K562 (cell line): ENCODE results near the gene PPIF. TPM values are rescaled to one million over a fixed set of nuclear protein-coding genes. Genes with fewer than 3 reads are reported as not detected.
A peak's percentile ranks its signal among the peaks of the same experiment; 100 is the strongest.

Experiments used
- ARID1B ChIP-seq: fragments of 450-650 bp; IDR thresholded peaks from 2 replicates; pipeline ENCODE4 v1.6.1; 2016; ENCODE audit warnings: antibody characterized with exemption, mild to moderate bottlenecking, inconsistent platforms
- ATF4 ChIP-seq: fragments of 450-650 bp; formaldehyde crosslinking; IDR thresholded peaks from 2 replicates; pipeline ENCODE4 v1.4.0; 2022; ENCODE audit warnings: mild to moderate bottlenecking, moderate library complexity
- BCOR ChIP-seq: fragments of 450-650 bp; IDR thresholded peaks from 2 replicates; pipeline ENCODE4 v1.6.1; 2016
- CBFA2T2 ChIP-seq: fragments of 450-650 bp; conservative IDR thresholded peaks from 2 replicates; pipeline ENCODE4 v1.6.1; 2017; ENCODE audit warnings: mild to moderate bottlenecking
- CBFA2T3 ChIP-seq: fragments of 450-650 bp; IDR thresholded peaks from 2 replicates; pipeline ENCODE4 v1.6.1; 2017
- CC2D1A ChIP-seq: fragments of 450-650 bp; IDR thresholded peaks from 2 replicates; pipeline ENCODE4 v1.6.1; 2017; ENCODE audit warnings: mild to moderate bottlenecking
- GATA2 ChIP-seq: sonication (generic); formaldehyde crosslinking; IDR thresholded peaks from 2 replicates; pipeline ENCODE4 v1.4.0; 2020; ENCODE audit warnings: mild to moderate bottlenecking, missing genetic modification reagents
- HOXB6 ChIP-seq: fragments of 250-450 bp; sonication (Bioruptor Pico); IDR thresholded peaks from 2 replicates; pipeline ENCODE4 v1.5.1; 2022; ENCODE audit warnings: mild to moderate bottlenecking, borderline replicate concordance
- KDM1A ChIP-seq, 2 experiments: fragments of 450-650 bp; IDR thresholded peaks; 2 replicates each; pipeline ENCODE4 v1.6.1; 2016; ENCODE audit warnings: mild to moderate bottlenecking in 2 of 2
- MEIS2 ChIP-seq: fragments of 450-650 bp; IDR thresholded peaks from 2 replicates; pipeline ENCODE4 v1.6.1; 2014; ENCODE audit warnings: mild to moderate bottlenecking; ENCODE audit not compliant: partially characterized antibody
- NCOR1 ChIP-seq: fragments of 450-650 bp; IDR thresholded peaks from 2 replicates; pipeline ENCODE4 v1.6.1; 2016; ENCODE audit warnings: mild to moderate bottlenecking, moderate library complexity
- POLR2A ChIP-seq: fragments of 450-650 bp; conservative IDR thresholded peaks from 2 replicates; pipeline ENCODE4 v1.6.1; 2016
- POLR3G ChIP-seq: IDR thresholded peaks from 2 replicates; pipeline ENCODE4 v1.6.1; 2011; ENCODE audit not compliant: insufficient read length, insufficient replicate concordance; ENCODE audit errors: extremely low read depth
- RREB1 ChIP-seq: fragments of 250-450 bp; sonication (Bioruptor Pico); IDR thresholded peaks from 2 replicates; pipeline ENCODE4 v1.4.0; 2020
- SMARCA5 ChIP-seq: fragments of 450-650 bp; IDR thresholded peaks from 2 replicates; pipeline ENCODE4 v1.6.1; 2016
- SREBF1 ChIP-seq: fragments of 150-350 bp; IDR thresholded peaks from 2 replicates; pipeline ENCODE4 v1.6.1; 2014; ENCODE audit warnings: antibody characterized with exemption, low read depth, low read length, borderline replicate concordance
- SRSF7 ChIP-seq: fragments of 200-400 bp; formaldehyde crosslinking; optimal IDR thresholded peaks from 2 replicates; pipeline ENCODE3; 2017; ENCODE audit warnings: mild to moderate bottlenecking, low read depth, low read length
- ZFP36 ChIP-seq: fragments of 150-350 bp; IDR thresholded peaks from 2 replicates; pipeline ENCODE4 v1.6.1; 2018; ENCODE audit warnings: low read length, low read depth; ENCODE audit not compliant: partially characterized antibody
- ZNF121 ChIP-seq: sonication (generic); formaldehyde crosslinking; conservative IDR thresholded peaks from 2 replicates; pipeline ENCODE4 v1.8.0; 2022; ENCODE audit warnings: missing genetic modification reagents
- ZNF174 ChIP-seq: fragments of 250-450 bp; sonication (Bioruptor Pico); IDR thresholded peaks from 2 replicates; pipeline ENCODE4 v1.4.0; 2020; ENCODE audit warnings: mild to moderate bottlenecking
- polyA plus RNA-seq, 8 experiments: library from polyadenylated mRNA; depleted of rRNA in 4 of 8; stranded (reverse) in 5 of 8; unstranded in 3 of 8; fragments of >200 nt; fragmentation: Nextera tagmentation in 2 of 8; fragmentation: Illumina TruSeq in 1 of 8; extraction: Ambion mirVana in 2 of 8; extraction: Trizol in 1 of 8; gene quantifications; 2 replicates each; pipeline versions ENCODE4 v1.2.1 to v1.2.3, GENCODE V29; 2011 to 2014; ENCODE audit warnings: inconsistent platforms in 1 of 8, missing spikeins in 1 of 8
- total RNA-seq, 7 experiments: library from RNA; depleted of rRNA in 6 of 7; stranded (reverse); fragments of >200 nt in 6 of 7; fragmentation: Illumina TruSeq in 2 of 7; extraction: Trizol in 2 of 7; gene quantifications; 2 replicates each; pipeline versions ENCODE4 v1.2.1 to v1.2.3, GENCODE V29; 2011 to 2021; ENCODE audit warnings: low replicate concordance in 1 of 7
- TF ChIP-seq, protein P1 (sequence below): fragments of 450-650 bp; formaldehyde crosslinking; IDR thresholded peaks from 2 replicates; pipeline ENCODE4 v1.4.0; 2020; ENCODE audit warnings: mild to moderate bottlenecking, moderate library complexity
- TF ChIP-seq, protein P2 (sequence below): fragments of 450-650 bp; IDR thresholded peaks from 2 replicates; pipeline ENCODE4 v1.6.1; 2016

PPIF gene
- total and polyA plus RNA-seq, 9 of the 15 experiments (the other 6 are each of a cell fraction or from before 2014, with no cell fraction given) = 40.9 to 287 (median 117) TPM

GRCh38 chr10:79387974-79388850 lies 40.9 kb downstream of the PPIF start (continued):
- TF ChIP-seq, protein P1, sequence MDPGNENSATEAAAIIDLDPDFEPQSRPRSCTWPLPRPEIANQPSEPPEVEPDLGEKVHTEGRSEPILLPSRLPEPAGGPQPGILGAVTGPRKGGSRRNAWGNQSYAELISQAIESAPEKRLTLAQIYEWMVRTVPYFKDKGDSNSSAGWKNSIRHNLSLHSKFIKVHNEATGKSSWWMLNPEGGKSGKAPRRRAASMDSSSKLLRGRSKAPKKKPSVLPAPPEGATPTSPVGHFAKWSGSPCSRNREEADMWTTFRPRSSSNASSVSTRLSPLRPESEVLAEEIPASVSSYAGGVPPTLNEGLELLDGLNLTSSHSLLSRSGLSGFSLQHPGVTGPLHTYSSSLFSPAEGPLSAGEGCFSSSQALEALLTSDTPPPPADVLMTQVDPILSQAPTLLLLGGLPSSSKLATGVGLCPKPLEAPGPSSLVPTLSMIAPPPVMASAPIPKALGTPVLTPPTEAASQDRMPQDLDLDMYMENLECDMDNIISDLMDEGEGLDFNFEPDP (CRISPR knock-in tag) = no peak
- TF ChIP-seq ATF4 (CRISPR knock-in tag) (no peak), ZFP36 (peak; percentile 93), CBFA2T2 (peak; percentile 94), ZNF121 (CRISPR knock-in tag) (no peak), BCOR (peak; percentile 89), SMARCA5 (peak; percentile 87), CBFA2T3 (peak; percentile 95), HOXB6 (CRISPR knock-in tag) (no peak), GATA2 (peak; percentile 81), POLR2A (no peak), KDM1A (IDR thresholded peaks at IDR 0.05) (peak; percentile 74 to 89), NCOR1 (peak; percentile 86), MEIS2 (peak; percentile 21), RREB1 (CRISPR knock-in tag) (no peak), CC2D1A (no peak; the same call in 1 of the 2 replicates), SREBF1 (no peak), ZNF174 (CRISPR knock-in tag) (no peak), ARID1B (peak; percentile 76), POLR3G (no peak), SRSF7 (no peak)
- TF ChIP-seq, protein P2, sequence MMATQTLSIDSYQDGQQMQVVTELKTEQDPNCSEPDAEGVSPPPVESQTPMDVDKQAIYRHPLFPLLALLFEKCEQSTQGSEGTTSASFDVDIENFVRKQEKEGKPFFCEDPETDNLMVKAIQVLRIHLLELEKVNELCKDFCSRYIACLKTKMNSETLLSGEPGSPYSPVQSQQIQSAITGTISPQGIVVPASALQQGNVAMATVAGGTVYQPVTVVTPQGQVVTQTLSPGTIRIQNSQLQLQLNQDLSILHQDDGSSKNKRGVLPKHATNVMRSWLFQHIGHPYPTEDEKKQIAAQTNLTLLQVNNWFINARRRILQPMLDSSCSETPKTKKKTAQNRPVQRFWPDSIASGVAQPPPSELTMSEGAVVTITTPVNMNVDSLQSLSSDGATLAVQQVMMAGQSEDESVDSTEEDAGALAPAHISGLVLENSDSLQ = no peak
